ENCODE measurements around the gene PRDM10. TPM values are rescaled to one million over a fixed set of nuclear protein-coding genes. Genes with fewer than 3 reads are reported as not detected.

The PRDM10 gene
- total and polyA plus RNA-seq, 8 donors: 2.3 to 5.3 (median 3.2) TPM

DNA sequence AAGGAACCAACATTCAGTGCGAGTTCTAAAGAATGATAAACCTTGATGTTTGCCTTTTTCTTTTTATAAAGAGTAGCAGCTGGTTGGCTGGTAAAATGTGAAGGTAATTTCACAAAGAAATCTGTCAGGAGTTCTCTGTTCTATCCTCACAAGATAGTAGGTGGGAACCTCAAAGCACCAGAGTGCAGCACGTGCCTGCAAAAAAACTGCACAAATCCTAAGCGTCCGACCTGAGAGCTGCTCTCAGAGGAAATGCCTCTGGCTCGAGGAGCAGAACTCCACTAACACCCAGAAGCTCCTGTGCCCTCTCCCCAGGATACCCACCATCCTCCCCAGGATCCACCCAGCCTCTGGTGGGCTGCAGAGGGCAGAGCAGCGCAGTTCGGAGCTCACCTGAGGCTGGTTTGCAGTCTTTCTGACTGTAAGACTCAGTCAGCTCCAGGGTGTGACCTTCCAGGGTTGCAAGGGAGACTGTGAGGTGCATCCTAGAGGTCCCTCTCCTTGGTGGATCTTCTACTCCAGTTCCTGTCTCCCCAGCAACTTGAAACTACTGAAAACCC, 23.5 kb downstream of the PRDM10 start:
- FAIRE-seq: no peak
- no peak overlapping the region for H3K27ac ChIP-seq
- no peaks in the 10 kb centered on the region for H3K36me3 ChIP-seq
- no peak overlapping the region for H3K4me3 ChIP-seq
- no peaks in the 10 kb centered on the region for H3K27me3 ChIP-seq
- WGBS, 2 donors: 81 to 85% methylated on average over 7 of the region's 7 CpGs
- no peak for DNase-seq
- no peaks in the 10 kb centered on the region for H3K9me3 ChIP-seq
- no peak for ATAC-seq
- TF ChIP-seq, protein P1, sequence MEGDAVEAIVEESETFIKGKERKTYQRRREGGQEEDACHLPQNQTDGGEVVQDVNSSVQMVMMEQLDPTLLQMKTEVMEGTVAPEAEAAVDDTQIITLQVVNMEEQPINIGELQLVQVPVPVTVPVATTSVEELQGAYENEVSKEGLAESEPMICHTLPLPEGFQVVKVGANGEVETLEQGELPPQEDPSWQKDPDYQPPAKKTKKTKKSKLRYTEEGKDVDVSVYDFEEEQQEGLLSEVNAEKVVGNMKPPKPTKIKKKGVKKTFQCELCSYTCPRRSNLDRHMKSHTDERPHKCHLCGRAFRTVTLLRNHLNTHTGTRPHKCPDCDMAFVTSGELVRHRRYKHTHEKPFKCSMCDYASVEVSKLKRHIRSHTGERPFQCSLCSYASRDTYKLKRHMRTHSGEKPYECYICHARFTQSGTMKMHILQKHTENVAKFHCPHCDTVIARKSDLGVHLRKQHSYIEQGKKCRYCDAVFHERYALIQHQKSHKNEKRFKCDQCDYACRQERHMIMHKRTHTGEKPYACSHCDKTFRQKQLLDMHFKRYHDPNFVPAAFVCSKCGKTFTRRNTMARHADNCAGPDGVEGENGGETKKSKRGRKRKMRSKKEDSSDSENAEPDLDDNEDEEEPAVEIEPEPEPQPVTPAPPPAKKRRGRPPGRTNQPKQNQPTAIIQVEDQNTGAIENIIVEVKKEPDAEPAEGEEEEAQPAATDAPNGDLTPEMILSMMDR (IDR thresholded peaks at IDR 0.05): no peak
- intact Hi-C loops (cut with DNase I): no loop called here
- no peaks in the 10 kb centered on the region for H3K4me1 ChIP-seq

DNA sequence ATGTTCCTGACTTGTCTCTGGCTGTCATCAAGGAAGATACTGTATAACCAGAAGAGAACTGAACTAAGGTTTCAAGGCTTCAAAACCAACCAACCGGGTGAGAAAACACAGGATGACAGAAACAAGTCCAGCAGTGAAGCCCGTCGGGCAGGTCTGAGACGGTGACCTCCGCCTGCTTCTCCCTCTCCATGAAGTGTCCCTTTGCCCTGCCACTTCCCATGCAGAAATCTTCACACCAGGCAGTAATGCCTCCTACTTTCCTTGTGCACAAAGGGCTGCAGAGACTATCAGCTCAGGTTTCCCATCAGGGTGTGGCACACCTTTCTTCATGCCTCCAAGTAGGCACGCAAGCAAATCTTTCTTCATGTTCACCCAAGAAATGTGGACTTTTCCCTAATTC, 24.2 kb downstream of the PRDM10 start:
- no peaks in the 10 kb centered on the region for H3K9me3 ChIP-seq
- H3K36me3 ChIP-seq: no peaks in the 10 kb centered on the region
- no peaks in the 10 kb centered on the region for H3K27me3 ChIP-seq
- H3K4me3 ChIP-seq: no peak overlapping the region
- DNase-seq (no peak), FAIRE-seq (no peak), ATAC-seq (no peak)
- no peak overlapping the region for H3K27ac ChIP-seq
- TF ChIP-seq, protein P1 (IDR thresholded peaks at IDR 0.05): no peak
- intact Hi-C loops (cut with DNase I): no loop called here
- 91 to 98% methylated on average over 6 of the region's 6 CpGs for WGBS, 2 donors
- H3K4me1 ChIP-seq: peaks cover 0 to 3% (median 0%) of the 10 kb centered on the region in 3 donors

DNA sequence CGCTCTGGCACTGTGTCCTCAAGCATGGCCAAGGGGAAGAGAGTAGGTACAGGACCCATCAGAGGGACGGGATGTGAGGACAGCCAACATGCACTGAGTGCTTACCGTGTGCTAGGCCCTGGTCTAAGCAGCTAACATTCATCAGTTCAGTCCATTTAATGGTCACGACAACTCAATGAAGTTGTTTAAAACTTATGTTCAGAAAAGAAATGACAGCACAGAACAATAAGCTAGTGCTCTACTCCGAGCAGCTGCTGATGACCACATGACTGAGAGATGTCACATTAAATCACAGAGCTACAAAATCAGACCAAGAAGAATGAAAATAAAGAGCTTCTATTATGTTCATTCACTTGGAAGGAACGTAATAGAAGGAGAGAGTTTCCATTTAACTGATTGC, 26.3 kb downstream of the PRDM10 start:
- FAIRE-seq (no peak), ATAC-seq (no peak), DNase-seq (no peak)
- TF ChIP-seq, protein P1 (IDR thresholded peaks at IDR 0.05): no peak
- H3K36me3 ChIP-seq: no peaks in the 10 kb centered on the region
- H3K4me1 ChIP-seq: peaks cover 0 to 5% (median 0%) of the 10 kb centered on the region in 3 donors
- H3K4me3 ChIP-seq: no peak overlapping the region
- intact Hi-C loops (cut with DNase I): no loop called here
- no peaks in the 10 kb centered on the region for H3K9me3 ChIP-seq
- 92 to 93% methylated on average over 6 of the region's 6 CpGs for WGBS, 2 donors
- H3K27me3 ChIP-seq: no peaks in the 10 kb centered on the region
- H3K27ac ChIP-seq: no peak overlapping the region

DNA sequence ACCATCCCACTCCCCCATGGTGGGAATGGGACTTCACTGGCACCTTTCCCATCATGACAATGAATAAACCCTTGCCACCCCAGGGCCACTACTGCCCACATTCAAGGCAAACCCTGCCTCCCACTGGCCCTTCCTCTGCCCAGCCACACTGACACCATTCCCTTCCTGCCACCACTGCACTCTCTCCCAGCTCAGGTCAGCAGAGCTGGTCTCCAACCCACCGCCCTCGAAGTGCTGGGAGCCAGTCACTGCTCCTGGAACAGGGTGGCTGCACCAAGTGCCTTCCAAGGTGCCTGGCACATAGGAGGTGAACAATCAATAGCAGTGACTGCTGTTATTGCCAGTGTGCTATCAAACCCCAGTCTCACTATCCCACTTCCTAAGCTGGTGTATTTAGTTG, 27.1 kb downstream of the PRDM10 start:
- DNase-seq (no peak), FAIRE-seq (no peak), ATAC-seq (no peak)
- Histone ChIP-seq H3K4me3 (no peak overlapping the region), H3K9me3 (no peaks in the 10 kb centered on the region), H3K27me3 (no peaks in the 10 kb centered on the region), H3K4me1 (peaks cover 0 to 5% (median 0%) of the 10 kb centered on the region in 3 donors), H3K36me3 (no peaks in the 10 kb centered on the region), H3K27ac (no peak overlapping the region)
- TF ChIP-seq, protein P1 (IDR thresholded peaks at IDR 0.05): no peak
- intact Hi-C loops (cut with DNase I): no loop called here
- WGBS, 2 donors: 97 to 100% methylated on average over 2 of the region's 2 CpGs

GRCh38 chr11:129974672-129975071, 28.0 kb downstream of the PRDM10 start:
- WGBS, 2 donors: 89 to 90% methylated on average over 11 of the region's 11 CpGs
- DNase-seq (no peak), ATAC-seq (no peak), FAIRE-seq (no peak)
- Histone ChIP-seq H3K36me3 (no peaks in the 10 kb centered on the region), H3K27me3 (no peaks in the 10 kb centered on the region), H3K27ac (no peak overlapping the region), H3K4me1 (peaks cover 0 to 5% (median 0%) of the 10 kb centered on the region in 3 donors), H3K9me3 (no peaks in the 10 kb centered on the region), H3K4me3 (no peak overlapping the region)
- TF ChIP-seq, protein P1 (IDR thresholded peaks at IDR 0.05): no peak
- intact Hi-C loops (cut with DNase I): no loop called here
